K562 (cell line): ENCODE data around the gene NDUFB3. TPM values are rescaled to one million over a fixed set of nuclear protein-coding genes. Genes with fewer than 3 reads are reported as not detected.
A peak's percentile ranks its signal among the peaks of the same experiment; 100 is the strongest.
"Not testable (repeated sequence)": the region's sequence is repeated elsewhere in the genome, so short reads cannot be mapped to it uniquely, and the experiment has no call there.

Source experiments
- ATAC-seq: fragments of 200-7000 bp; cut with Tn5 transposase; 3 replicates; pipeline ENCODE4 v1.9.1; 2020; ENCODE audit warnings: moderate library complexity
- BruUV-seq: library from RNA; stranded (reverse); fragments of 400-500 nt; replicated peaks from 2 replicates; lab custom pipeline; 2021; lab: Mats Ljungman, UMichigan
- CTCF ChIA-PET: fragments of 300-600 bp; formaldehyde crosslinking; extraction: SDS; loops from one replicate; lab custom pipeline; 2021; ENCODE audit warnings: low intra/inter-chr PET ratio; lab: Yijun Ruan, JAX
- POLR2A ChIA-PET: fragments of 300-600, 350-650 bp; sonication (Branson Sonifier 250); formaldehyde crosslinking; extraction: SDS; loops from one replicate; lab custom pipeline; 2021; ENCODE audit warnings: antibody characterized with exemption, inconsistent platforms; lab: Yijun Ruan, JAX
- DNase-seq, 4 experiments: peaks; one replicate each; pipeline versions ENCODE4 v3.0.0 to v3.0.0-alpha.2; 2011 to 2018; ENCODE audit warnings: low spot score in 3 of 4, mixed read lengths in 3 of 4; ENCODE audit errors: extremely low read depth in 1 of 4
- FAIRE-seq: peaks from 2 replicates; lab custom pipeline; 2011; peaks lifted over from hg19 to GRCh38; lab: Jason Lieb, UNC
- H2AFZ ChIP-seq: 2 replicates; pipeline ENCODE4 v1.6.0; 2011; ENCODE audit warnings: low read depth, low read length, control low read depth, inconsistent platforms
- H3K27ac ChIP-seq: fragments of 200-600 bp; 3 replicates; pipeline ENCODE4 v1.8.0; 2011; ENCODE audit warnings: low read depth, mild to moderate bottlenecking, control low read depth, inconsistent platforms, low read length, moderate library complexity, mixed read lengths; ENCODE audit errors: extremely low read depth
- H3K27me3 ChIP-seq, 2 experiments: fragments of 300-600 bp in 1 of 2; 2 replicates in 1 of 2; 3 replicates in 1 of 2; pipeline versions ENCODE4 v1.6.0 to v1.8.0; 2011; ENCODE audit warnings: inconsistent platforms in 2 of 2, low read length in 2 of 2, mild to moderate bottlenecking in 1 of 2, mixed read lengths in 1 of 2, moderate library complexity in 1 of 2; ENCODE audit not compliant: control insufficient read depth in 2 of 2, insufficient read depth in 2 of 2
- H3K36me3 ChIP-seq: fragments of 300-600 bp; 3 replicates; pipeline ENCODE4 v1.8.0; 2011; ENCODE audit warnings: mild to moderate bottlenecking, low read length, inconsistent platforms; ENCODE audit not compliant: control insufficient read depth, insufficient read depth
- H3K4me1 ChIP-seq, 2 experiments: fragments of 200-600 bp in 1 of 2; replicated peaks in 1 of 2; 2 replicates in 1 of 2; 3 replicates in 1 of 2; pipeline versions ENCODE4 v1.5.1 to v1.8.0; 2011; ENCODE audit warnings: inconsistent platforms in 2 of 2, low read length in 2 of 2, mild to moderate bottlenecking in 1 of 2, mixed read lengths in 1 of 2, moderate library complexity in 1 of 2; ENCODE audit not compliant: control insufficient read depth in 2 of 2, insufficient read depth in 2 of 2
- H3K4me2 ChIP-seq: 2 replicates; pipeline ENCODE4 v1.6.1; 2011; ENCODE audit warnings: low read length, control low read depth, inconsistent platforms, mixed read lengths; ENCODE audit not compliant: insufficient read depth
- H3K4me3 ChIP-seq: fragments of 200-600 bp; sonication (generic), shearing (Covaris generic); 2 replicates; pipeline ENCODE4 v1.5.1; 2016; ENCODE audit warnings: control low read depth, inconsistent platforms
- H3K79me2 ChIP-seq: fragments of 200-600 bp; 3 replicates; pipeline ENCODE4 v1.8.0; 2011; ENCODE audit warnings: low read length, inconsistent platforms; ENCODE audit not compliant: control insufficient read depth, insufficient read depth
- H3K9ac ChIP-seq, 2 experiments: 2 replicates each; pipeline versions ENCODE4 v1.6.0 to v1.6.1; 2011; ENCODE audit warnings: low read depth in 2 of 2, low read length in 2 of 2, control low read depth in 1 of 2, inconsistent platforms in 1 of 2, mild to moderate bottlenecking in 1 of 2, mixed read lengths in 1 of 2; ENCODE audit not compliant: insufficient read depth in 1 of 2
- H3K9me1 ChIP-seq: one replicate; pipeline ENCODE4 v1.6.0; 2011; ENCODE audit warnings: inconsistent platforms, mild to moderate bottlenecking, low read length, moderate library complexity; ENCODE audit not compliant: control insufficient read depth, insufficient read depth
- H3K9me3 ChIP-seq: replicated peaks from 2 replicates; pipeline ENCODE4 v1.5.1; 2011; ENCODE audit warnings: low read depth, low read length, inconsistent platforms; ENCODE audit not compliant: control insufficient read depth, insufficient read depth
- H4K20me1 ChIP-seq: replicated peaks from 2 replicates; pipeline ENCODE4 v1.6.1; 2011; ENCODE audit warnings: low read length, inconsistent platforms, mixed read lengths; ENCODE audit not compliant: control insufficient read depth, insufficient read depth
- ZNF146 ChIP-seq: IDR thresholded peaks from one replicate; pipeline ENCODE4 v1.6.1; 2018; ENCODE audit warnings: missing compliant biosample characterization; ENCODE audit not compliant: unreplicated experiment
- ZNF507 ChIP-seq: conservative IDR thresholded peaks from 2 replicates; pipeline ENCODE4 v1.6.1; 2017; ENCODE audit warnings: missing genetic modification characterization, missing compliant biosample characterization
- WGBS: fragments of 100-300 bp; shearing (Covaris generic); methylation state at CpG from one replicate; pipeline ENCODE4 v1.1.6; 2016; ENCODE audit warnings: low coverage, mixed read lengths; ENCODE audit not compliant: insufficient coverage; ENCODE audit errors: missing lambda C conversion rate; 5-methylcytosine and 5-hydroxymethylcytosine counted together
- in situ Hi-C: fragments of 300-500 bp; cut with MboI; formaldehyde crosslinking; loops from 4 replicates; pipeline ENCODE4 v1.15.0; 2018; ENCODE audit warnings: inconsistent platforms, mixed read lengths
- intact Hi-C: fragments of 100-400 bp; cut with micrococcal nuclease; formaldehyde crosslinking; loops from 2 replicates; pipeline ENCODE4 v1.14.2; 2022
- polyA plus RNA-seq, 8 experiments: library from polyadenylated mRNA; depleted of rRNA in 4 of 8; stranded (reverse) in 5 of 8; unstranded in 3 of 8; fragments of >200 nt; fragmentation: Nextera tagmentation in 2 of 8; fragmentation: Illumina TruSeq in 1 of 8; extraction: Ambion mirVana in 2 of 8; extraction: Trizol in 1 of 8; gene quantifications; 2 replicates each; pipeline versions ENCODE4 v1.2.1 to v1.2.3, GENCODE V29; 2011 to 2014; ENCODE audit warnings: inconsistent platforms in 1 of 8, missing spikeins in 1 of 8
- total RNA-seq, 7 experiments: library from RNA; depleted of rRNA in 6 of 7; stranded (reverse); fragments of >200 nt in 6 of 7; fragmentation: Illumina TruSeq in 2 of 7; extraction: Trizol in 2 of 7; gene quantifications; 2 replicates each; pipeline versions ENCODE4 v1.2.1 to v1.2.3, GENCODE V29; 2011 to 2021; ENCODE audit warnings: low replicate concordance in 1 of 7

Gene NDUFB3
- total and polyA plus RNA-seq, 9 of the 15 experiments (the other 6 are each of a cell fraction or from before 2014, with no cell fraction given), result 126 to 786 (median 156) TPM

- CTCF ChIA-PET, H3K4me1 ChIP-seq, FAIRE-seq, H3K36me3 ChIP-seq, H3K4me3 ChIP-seq, ATAC-seq, DNase-seq, H3K27ac ChIP-seq, POLR2A ChIA-PET, H2AFZ ChIP-seq, H3K4me2 ChIP-seq, H3K9me1 ChIP-seq, H3K9me3 ChIP-seq, H3K27me3 ChIP-seq, intact Hi-C loops, in situ Hi-C loops, BruUV-seq, H4K20me1 ChIP-seq, H3K9ac ChIP-seq: not testable (repeated sequence)
- no CpG with 5 or more reads among the region's 2 CpGs for WGBS
- peak; percentile 90 for TF ChIP-seq ZNF507
- H3K79me2 ChIP-seq, result peaks cover 30% of the 10 kb centered on the region
Observed at GRCh38 chr2:201034355-201034754, 37.4 kb upstream of the NDUFB3 start.

- DNase-seq, in situ Hi-C loops, H2AFZ ChIP-seq, H3K27ac ChIP-seq, BruUV-seq, H3K9me1 ChIP-seq, FAIRE-seq, H3K9ac ChIP-seq, H3K4me2 ChIP-seq, H4K20me1 ChIP-seq, CTCF ChIA-PET, intact Hi-C loops, ATAC-seq, H3K4me3 ChIP-seq, H3K9me3 ChIP-seq, H3K4me1 ChIP-seq, H3K27me3 ChIP-seq: not testable (repeated sequence)
- Histone ChIP-seq H3K36me3 (peaks cover 17% of the 10 kb centered on the region; the same call in 1 of the 3 replicates), H3K79me2 (peaks cover 22% of the 10 kb centered on the region)
- peak; percentile 65 for TF ChIP-seq ZNF146
- WGBS, result no CpG with 5 or more reads among the region's 4 CpGs
- POLR2A ChIA-PET, result interaction anchor here (0.5 kb wide), 2 partner anchors 15 to 20 kb away, joined by 3 to 4 read pairs; no protein-coding TSS in a partner anchor
Observed at GRCh38 chr2:201038361-201038760, 33.4 kb upstream of the NDUFB3 start.
